Immature natural killer cell (primary cell): ENCODE results near the gene LTBP2. TPM values are rescaled to one million over a fixed set of nuclear protein-coding genes. Genes with fewer than 3 reads are reported as not detected.

Experiments used
- DNase-seq, 3 donors: peaks; one replicate each; pipeline ENCODE4 v3.0.0; 2022; ENCODE audit warnings: mixed read lengths in 1 of 3
- H3K27ac Mint-ChIP-seq, 6 donors: one replicate each; pipeline ENCODE4 v1.8.0; 2020; ENCODE audit warnings: mixed read lengths in 6 of 6, mild to moderate bottlenecking in 5 of 6, inconsistent platforms in 4 of 6, moderate library complexity in 3 of 6
- H3K27me3 Mint-ChIP-seq, 3 donors: one replicate each; pipeline ENCODE4 v1.8.0; 2020 to 2021; ENCODE audit warnings: low read depth in 3 of 3, mild to moderate bottlenecking in 3 of 3, mixed read lengths in 3 of 3, moderate library complexity in 3 of 3, inconsistent platforms in 1 of 3
- H3K36me3 Mint-ChIP-seq, 3 donors: one replicate each; pipeline ENCODE4 v1.8.0; 2020; ENCODE audit warnings: mixed read lengths in 3 of 3, inconsistent platforms in 2 of 3, mild to moderate bottlenecking in 2 of 3
- H3K4me1 Mint-ChIP-seq, 2 donors: one replicate each; pipeline ENCODE4 v1.8.0; 2020; ENCODE audit warnings: inconsistent platforms in 2 of 2, mild to moderate bottlenecking in 2 of 2, mixed read lengths in 2 of 2, moderate library complexity in 1 of 2
- H3K4me3 Mint-ChIP-seq, 5 donors: one replicate each; pipeline ENCODE4 v1.8.0; 2020; ENCODE audit warnings: mild to moderate bottlenecking in 5 of 5, mixed read lengths in 5 of 5, inconsistent platforms in 3 of 5, moderate library complexity in 3 of 5
- H3K9me3 Mint-ChIP-seq, 6 donors: one replicate each; pipeline ENCODE4 v1.8.0; 2020; ENCODE audit warnings: mild to moderate bottlenecking in 6 of 6, mixed read lengths in 6 of 6, inconsistent platforms in 4 of 6, moderate library complexity in 3 of 6
- polyA plus RNA-seq, 3 donors: library from polyadenylated mRNA; unstranded; fragments of 300-500 nt; fragmentation: Illumina TruSeq; gene quantifications; one replicate each; pipeline ENCODE4 v1.2.3, GENCODE V29; 2021

LTBP2 gene
- polyA plus RNA-seq, 3 donors from 2014 or later: 0.29 to 0.66 (median 0.30) TPM

DNA sequence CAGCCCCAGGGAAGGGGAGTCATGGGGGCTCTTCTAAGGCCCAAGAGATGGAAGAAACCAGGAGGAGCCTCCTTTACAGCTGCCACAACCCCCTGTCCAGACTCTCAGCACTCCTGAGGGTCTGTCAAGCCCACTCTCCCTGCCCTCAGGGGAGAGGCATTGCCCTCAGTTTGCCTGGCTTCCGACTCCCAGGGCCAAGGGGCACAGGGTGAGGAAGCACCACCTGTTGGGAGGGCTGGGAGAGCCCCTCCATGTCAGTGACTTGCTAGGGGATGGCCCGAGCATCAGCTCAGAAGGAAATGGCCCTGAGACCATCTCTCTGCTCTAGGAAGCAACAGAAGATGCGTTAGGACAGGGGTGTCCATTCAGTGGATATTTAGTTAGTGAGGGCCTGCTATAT lies 36.1 kb downstream of the LTBP2 start:
- peaks cover 30 to 56% (median 46%) of the 10 kb centered on the region in 3 donors for H3K27me3 Mint-ChIP-seq
- no peak overlapping the region for H3K27ac Mint-ChIP-seq
- H3K4me3 Mint-ChIP-seq: no peak overlapping the region
- no peaks in the 10 kb centered on the region for H3K9me3 Mint-ChIP-seq
- H3K4me1 Mint-ChIP-seq: peaks cover 37 to 39% of the 10 kb centered on the region in 2 donors
- peaks cover 0 to 4% (median 4%) of the 10 kb centered on the region in 3 donors for H3K36me3 Mint-ChIP-seq
- DNase-seq: no peak

DNA sequence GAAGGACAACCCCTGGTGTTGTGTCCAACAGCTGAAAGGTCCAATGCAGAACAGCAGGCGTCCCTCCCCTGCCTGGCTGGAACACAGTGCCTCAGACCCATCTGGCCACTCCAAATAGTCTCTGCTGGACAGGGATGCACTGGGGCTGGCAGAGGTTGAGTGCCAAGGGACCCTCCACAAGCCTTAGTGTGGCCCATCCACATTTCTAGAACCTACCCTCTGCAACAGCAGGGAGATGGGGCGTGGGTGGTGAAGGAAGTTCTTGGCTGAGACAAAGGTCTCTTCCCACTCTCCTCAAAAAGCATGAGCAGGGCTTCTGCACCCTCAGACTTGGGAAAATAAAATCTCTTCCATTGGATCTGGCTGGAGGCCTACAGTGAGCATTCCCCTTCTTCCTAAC lies 36.5 kb downstream of the LTBP2 start:
- no peak for DNase-seq
- H3K27ac Mint-ChIP-seq: no peak overlapping the region
- H3K9me3 Mint-ChIP-seq: no peaks in the 10 kb centered on the region
- peaks cover 37 to 39% of the 10 kb centered on the region in 2 donors for H3K4me1 Mint-ChIP-seq
- H3K27me3 Mint-ChIP-seq: peaks cover 30 to 56% (median 46%) of the 10 kb centered on the region in 3 donors
- H3K36me3 Mint-ChIP-seq: peaks cover 0 to 4% (median 4%) of the 10 kb centered on the region in 3 donors
- no peak overlapping the region for H3K4me3 Mint-ChIP-seq

DNA sequence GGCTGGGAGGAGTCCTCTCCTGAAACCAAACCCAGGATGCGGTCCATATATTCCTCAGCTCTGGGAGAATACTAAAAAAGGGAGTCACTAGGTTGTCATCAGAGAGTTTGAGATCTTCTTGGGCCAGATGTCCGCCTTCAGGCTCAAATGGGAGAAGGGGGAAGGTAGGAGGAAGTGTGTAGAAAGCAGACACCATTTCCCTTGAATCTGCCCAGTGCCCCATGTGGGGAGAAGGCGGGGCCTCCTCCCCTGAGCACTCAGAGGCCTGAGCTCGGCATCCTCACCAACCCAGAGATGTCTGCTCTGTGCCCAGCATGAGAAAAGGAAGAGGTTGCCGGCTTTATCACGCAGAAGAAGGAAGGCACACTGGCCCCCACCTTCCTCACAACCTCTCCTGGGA lies 37.3 kb downstream of the LTBP2 start:
- peaks cover 0 to 2% (median 0%) of the 10 kb centered on the region in 3 donors for H3K36me3 Mint-ChIP-seq
- H3K27ac Mint-ChIP-seq: no peak overlapping the region
- peaks cover 34 to 55% (median 45%) of the 10 kb centered on the region in 3 donors for H3K27me3 Mint-ChIP-seq
- peaks cover 37 to 39% of the 10 kb centered on the region in 2 donors for H3K4me1 Mint-ChIP-seq
- no peak overlapping the region for H3K4me3 Mint-ChIP-seq
- no peaks in the 10 kb centered on the region for H3K9me3 Mint-ChIP-seq
- DNase-seq: no peak

DNA sequence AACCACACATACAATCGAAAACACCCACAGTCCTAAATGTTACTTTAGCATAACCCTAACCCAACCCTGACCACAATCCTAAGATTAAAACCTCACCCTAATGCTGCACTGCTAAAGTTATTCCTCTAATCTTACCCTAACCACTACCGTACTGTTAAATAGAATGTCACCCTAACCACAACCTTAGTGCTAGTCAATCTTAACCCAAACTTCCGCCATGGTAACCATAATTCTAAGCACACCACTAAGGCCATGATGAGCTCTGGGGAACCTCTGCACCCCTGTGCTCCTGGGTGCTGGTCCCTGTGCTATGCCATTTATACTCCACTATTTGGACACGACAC lies 38.0 kb downstream of the LTBP2 start:
- H3K27me3 Mint-ChIP-seq: peaks cover 34 to 58% (median 51%) of the 10 kb centered on the region in 3 donors
- H3K9me3 Mint-ChIP-seq: no peaks in the 10 kb centered on the region
- DNase-seq: peak; percentile 76 to 83 (median 80)
- peak overlapping the region; percentile 22 to 80 (median 63) for H3K4me3 Mint-ChIP-seq
- peaks cover 37 to 39% of the 10 kb centered on the region in 2 donors for H3K4me1 Mint-ChIP-seq
- peak overlapping the region in 4 of 6 donors; percentile 13 to 31 (median 22) for H3K27ac Mint-ChIP-seq
- peaks cover 0 to 4% (median 0%) of the 10 kb centered on the region in 3 donors for H3K36me3 Mint-ChIP-seq

DNA sequence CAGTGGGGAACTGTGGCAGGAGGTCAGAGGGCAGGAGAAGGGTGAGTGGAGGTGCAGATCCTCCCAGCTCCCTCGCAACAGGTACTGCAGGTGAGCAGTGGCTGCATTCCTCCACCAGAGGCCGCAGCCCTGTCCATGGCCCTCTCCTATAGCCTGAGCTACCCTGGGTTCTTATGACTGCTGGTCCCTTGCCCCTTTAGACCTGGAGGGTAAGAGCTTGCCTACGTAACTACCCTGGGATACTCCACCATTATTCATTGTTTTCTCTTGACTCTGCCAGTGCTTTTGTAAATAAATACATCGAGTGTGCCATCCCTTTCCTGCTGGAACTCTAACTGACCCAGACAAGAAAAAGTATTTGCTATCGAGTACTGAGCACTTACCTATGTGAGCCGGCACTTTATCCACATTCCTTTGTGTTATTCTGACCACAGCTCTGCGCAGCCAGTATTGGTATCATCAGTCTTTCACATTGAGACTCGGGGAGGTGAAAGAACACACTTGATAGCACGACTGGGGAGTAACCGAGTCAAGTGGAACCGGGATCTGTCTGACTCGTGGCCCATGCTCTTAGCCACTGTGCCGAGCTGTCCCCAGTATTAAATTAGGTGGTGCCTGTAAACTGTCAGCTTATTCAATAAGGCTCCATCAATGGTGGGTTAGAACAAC lies 38.5 kb downstream of the LTBP2 start:
- DNase-seq: no peak
- Mint-ChIP-seq H3K4me1 (peaks cover 37 to 39% of the 10 kb centered on the region in 2 donors), H3K27ac (peak overlapping the region; percentile 5 to 31 (median 16)), H3K27me3 (peaks cover 36 to 55% (median 51%) of the 10 kb centered on the region in 3 donors), H3K36me3 (peaks cover 0 to 4% (median 0%) of the 10 kb centered on the region in 3 donors), H3K4me3 (peak overlapping the region; percentile 22 to 80 (median 63)), H3K9me3 (no peaks in the 10 kb centered on the region)

DNA sequence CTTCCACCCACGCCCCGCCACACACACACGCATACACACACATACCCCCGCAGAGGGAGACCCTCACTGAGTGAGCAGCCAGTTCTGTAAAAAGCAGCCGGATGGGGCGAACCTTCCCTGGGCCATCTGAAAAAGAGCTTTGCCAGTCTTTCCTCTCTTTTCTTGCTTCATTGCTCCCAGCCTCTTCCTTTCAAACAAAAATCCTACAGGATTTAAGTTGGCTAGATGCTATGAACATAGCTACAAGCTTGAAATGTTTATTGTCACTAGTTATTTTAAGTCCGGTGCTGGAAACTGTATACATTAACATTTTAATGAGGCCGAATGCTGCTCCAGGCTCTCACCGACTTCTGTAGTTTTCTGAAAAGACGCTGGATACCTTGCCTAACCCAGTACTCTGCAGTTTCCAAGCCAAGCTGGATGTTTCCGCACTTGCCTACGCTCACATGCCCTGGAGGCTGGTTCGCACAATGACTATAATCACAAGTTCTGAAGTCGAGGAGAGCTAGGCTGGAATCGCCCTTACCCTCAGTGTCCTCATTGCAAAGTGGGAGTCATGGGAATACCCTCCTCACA lies 39.2 kb downstream of the LTBP2 start:
- Mint-ChIP-seq H3K9me3 (no peaks in the 10 kb centered on the region), H3K4me1 (peaks cover 37 to 39% of the 10 kb centered on the region in 2 donors)

DNA sequence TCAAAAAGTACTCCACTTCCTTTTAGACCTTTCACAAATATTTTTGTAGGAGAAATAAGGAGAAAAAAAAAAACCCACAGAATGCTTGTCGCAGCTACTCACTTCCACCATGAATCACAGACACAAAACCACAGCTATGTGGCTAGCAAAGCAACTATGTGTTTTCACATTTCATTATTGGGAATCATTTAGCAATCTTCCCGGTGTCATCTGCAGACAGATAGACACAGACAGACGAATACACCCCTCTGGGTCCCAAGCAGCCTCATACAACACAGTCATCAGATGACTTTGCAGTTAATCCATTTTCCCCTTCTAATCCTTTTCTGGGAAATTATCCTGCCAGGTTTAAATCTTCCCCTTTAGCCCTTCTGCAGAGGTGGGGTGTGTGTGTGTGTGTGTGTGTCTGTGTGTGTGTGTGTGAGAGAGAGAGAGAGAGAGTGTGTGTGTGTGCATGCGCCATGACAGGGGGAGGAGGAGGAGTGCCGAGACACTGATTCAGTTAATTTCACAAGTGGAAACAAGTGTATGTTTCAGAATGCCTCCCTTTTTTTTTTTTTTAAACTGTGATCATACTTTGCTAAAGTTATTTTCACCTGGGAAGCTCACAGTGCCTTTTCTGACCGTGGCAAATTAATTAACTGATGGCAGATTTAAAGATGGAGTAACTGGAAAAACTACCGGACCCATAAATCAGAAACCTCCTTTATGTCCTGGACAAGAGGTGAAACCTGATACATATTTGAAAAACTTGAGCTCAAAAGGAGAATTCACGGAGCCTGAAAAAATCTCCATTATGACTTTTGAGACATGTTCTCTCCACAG lies 39.9 kb downstream of the LTBP2 start:
- peaks cover 34 to 49% (median 46%) of the 10 kb centered on the region in 3 donors for H3K27me3 Mint-ChIP-seq
- peak overlapping the region in 1 of 6 donors; percentile 67 for H3K27ac Mint-ChIP-seq
- DNase-seq: no peak
- peaks cover 37 to 39% of the 10 kb centered on the region in 2 donors for H3K4me1 Mint-ChIP-seq
- no peaks in the 10 kb centered on the region for H3K9me3 Mint-ChIP-seq
- peaks cover 0 to 4% (median 0%) of the 10 kb centered on the region in 3 donors for H3K36me3 Mint-ChIP-seq
- H3K4me3 Mint-ChIP-seq: peak overlapping the region; percentile 46 to 73 (median 56)

More for the DNA sequence above, 39.2 kb downstream of the LTBP2 start:
- peaks cover 37 to 49% (median 47%) of the 10 kb centered on the region in 3 donors for H3K27me3 Mint-ChIP-seq
- peak overlapping the region; percentile 12 to 80 (median 65) for H3K4me3 Mint-ChIP-seq
- peaks cover 0 to 4% (median 0%) of the 10 kb centered on the region in 3 donors for H3K36me3 Mint-ChIP-seq
- H3K27ac Mint-ChIP-seq: no peak overlapping the region
- DNase-seq: no peak

DNA sequence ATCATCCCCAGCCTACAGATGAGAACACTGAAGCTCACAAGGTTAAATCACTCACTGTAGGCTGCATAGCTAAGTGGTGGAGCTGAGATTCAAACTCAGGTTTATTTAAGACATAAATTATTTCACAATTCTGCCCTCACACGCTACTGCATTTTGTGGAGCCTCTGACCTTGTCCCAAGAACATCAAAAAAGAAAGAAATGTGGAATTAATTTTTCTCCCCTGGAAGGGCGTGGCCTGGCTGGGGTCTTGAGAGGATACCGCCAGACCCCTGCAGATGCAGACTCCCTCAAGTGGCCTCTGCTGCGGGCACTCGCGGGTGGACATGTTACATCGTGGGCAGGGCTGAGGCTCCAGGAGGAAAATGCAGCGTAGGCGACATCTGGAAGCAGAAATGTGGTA lies 40.6 kb downstream of the LTBP2 start:
- no peak for DNase-seq
- Mint-ChIP-seq H3K27ac (no peak overlapping the region), H3K27me3 (peaks cover 34 to 54% (median 50%) of the 10 kb centered on the region in 3 donors), H3K4me1 (peaks cover 37 to 39% of the 10 kb centered on the region in 2 donors), H3K4me3 (peak overlapping the region in 1 of 5 donors; percentile 33), H3K36me3 (peaks cover 0 to 4% (median 0%) of the 10 kb centered on the region in 3 donors), H3K9me3 (no peaks in the 10 kb centered on the region)

DNA sequence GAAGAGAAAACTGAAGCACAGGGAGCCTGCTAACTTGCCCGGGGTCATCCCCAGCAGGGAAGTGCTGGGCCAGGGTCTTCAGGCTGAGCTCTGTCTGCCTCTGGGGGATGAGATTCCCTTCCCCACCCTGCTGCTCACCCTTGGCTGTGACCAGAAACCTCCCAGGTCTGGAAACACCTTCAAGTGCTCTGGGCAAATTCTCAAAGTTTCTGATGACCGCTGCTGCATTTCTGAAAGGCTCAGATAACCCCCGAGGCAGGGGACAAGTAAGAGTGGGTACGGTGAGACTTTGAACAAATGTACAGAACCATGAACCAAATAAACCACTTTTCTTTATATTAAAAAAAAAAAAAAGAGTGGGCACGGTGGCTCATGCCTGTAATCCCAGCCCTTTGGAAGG lies 41.3 kb downstream of the LTBP2 start:
- H3K27ac Mint-ChIP-seq: no peak overlapping the region
- no peaks in the 10 kb centered on the region for H3K9me3 Mint-ChIP-seq
- peaks cover 34 to 57% (median 46%) of the 10 kb centered on the region in 3 donors for H3K27me3 Mint-ChIP-seq
- H3K4me1 Mint-ChIP-seq: peaks cover 37 to 39% of the 10 kb centered on the region in 2 donors
- H3K4me3 Mint-ChIP-seq: no peak overlapping the region
- no peak for DNase-seq
- peaks cover 0 to 7% (median 0%) of the 10 kb centered on the region in 3 donors for H3K36me3 Mint-ChIP-seq

DNA sequence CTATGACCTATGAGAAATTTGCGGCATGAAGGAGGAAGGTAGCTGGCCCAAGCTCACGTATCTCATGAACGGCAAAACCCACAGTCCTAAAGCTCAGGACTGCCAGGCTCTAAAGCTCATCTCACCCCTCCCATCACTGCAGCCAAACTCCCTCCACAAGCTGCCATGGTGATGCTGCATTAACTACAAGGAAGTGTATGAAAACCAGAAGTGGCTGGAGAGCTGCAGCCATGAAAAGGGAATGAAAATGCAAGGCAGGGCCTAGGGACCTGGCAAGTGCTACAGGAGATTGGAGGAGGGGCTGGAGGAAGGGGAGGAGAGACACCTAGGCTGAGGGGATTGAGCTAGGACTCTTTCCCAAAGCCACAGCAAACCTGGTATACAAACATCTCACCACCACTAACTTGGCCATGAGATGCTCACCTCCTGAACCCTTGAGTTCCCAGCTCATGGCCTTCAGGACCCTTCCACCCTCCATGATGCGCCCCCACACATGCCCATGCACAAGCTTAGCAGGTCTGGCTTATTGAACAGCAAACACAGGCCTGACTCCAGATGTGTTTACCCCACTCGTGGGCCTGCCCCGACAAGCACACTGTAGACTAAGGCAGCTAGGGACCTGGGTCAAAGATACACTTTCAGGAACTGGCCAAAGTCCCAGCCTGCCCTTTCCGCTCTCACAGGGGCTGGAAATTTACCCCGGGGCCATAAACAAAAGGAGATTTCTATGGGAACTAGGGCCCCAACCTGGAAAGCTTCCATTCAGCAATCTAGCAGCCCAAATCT lies 42.0 kb downstream of the LTBP2 start:
- peaks cover 37 to 39% of the 10 kb centered on the region in 2 donors for H3K4me1 Mint-ChIP-seq
- no peak overlapping the region for H3K4me3 Mint-ChIP-seq
- H3K36me3 Mint-ChIP-seq: peaks cover 0 to 7% (median 0%) of the 10 kb centered on the region in 3 donors
- H3K27ac Mint-ChIP-seq: no peak overlapping the region
- H3K9me3 Mint-ChIP-seq: no peaks in the 10 kb centered on the region
- DNase-seq: no peak
- H3K27me3 Mint-ChIP-seq: peaks cover 34 to 64% (median 42%) of the 10 kb centered on the region in 3 donors

DNA sequence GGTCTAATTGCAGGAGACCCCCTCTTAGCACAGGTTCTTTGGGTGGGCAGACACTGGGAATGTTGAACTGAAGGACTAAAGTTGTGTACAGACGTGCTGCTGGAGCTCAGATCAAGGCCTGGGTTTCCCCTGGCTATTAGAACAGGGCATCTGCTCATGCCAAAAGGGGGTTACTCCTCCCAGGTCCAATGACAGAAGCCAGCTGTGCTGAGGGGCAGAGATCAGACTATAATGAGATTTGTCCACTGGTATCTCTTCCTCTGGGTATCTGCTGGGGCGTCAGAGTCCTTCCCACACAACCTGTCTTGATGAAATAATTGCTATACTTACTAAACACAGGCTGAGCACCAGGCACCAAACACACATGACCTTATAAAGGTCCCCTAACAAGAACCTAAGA lies 42.6 kb downstream of the LTBP2 start:
- Mint-ChIP-seq H3K4me1 (peaks cover 33 to 34% of the 10 kb centered on the region in 2 donors), H3K9me3 (no peaks in the 10 kb centered on the region), H3K27me3 (peaks cover 33 to 64% (median 43%) of the 10 kb centered on the region in 3 donors), H3K4me3 (no peak overlapping the region), H3K27ac (no peak overlapping the region), H3K36me3 (peaks cover 0 to 7% (median 0%) of the 10 kb centered on the region in 3 donors)
- DNase-seq: no peak

DNA sequence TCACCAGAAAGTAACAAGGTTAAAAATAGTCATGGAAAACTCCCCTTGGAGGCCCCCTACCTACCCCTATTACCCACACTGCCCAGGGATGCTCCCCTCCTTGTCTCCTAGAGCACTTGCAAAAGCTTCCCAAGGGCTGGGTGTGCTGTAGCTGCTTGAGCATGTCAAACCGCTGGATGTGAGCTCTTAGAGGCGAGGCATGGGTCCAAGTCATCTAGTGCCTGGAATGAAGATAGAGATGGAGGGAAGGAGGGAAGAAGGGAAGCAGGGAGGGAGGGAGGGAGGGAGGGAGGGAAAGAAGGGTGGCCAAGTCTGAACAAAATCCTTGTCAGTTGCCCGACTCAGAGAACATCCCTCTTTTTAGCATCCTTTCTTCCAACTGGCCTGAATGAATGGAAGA lies 43.1 kb downstream of the LTBP2 start:
- H3K27me3 Mint-ChIP-seq: peaks cover 28 to 59% (median 40%) of the 10 kb centered on the region in 3 donors
- H3K4me1 Mint-ChIP-seq: peaks cover 28 to 29% of the 10 kb centered on the region in 2 donors
- H3K36me3 Mint-ChIP-seq: peaks cover 0 to 7% (median 0%) of the 10 kb centered on the region in 3 donors
- H3K27ac Mint-ChIP-seq: no peak overlapping the region
- no peak for DNase-seq
- no peaks in the 10 kb centered on the region for H3K9me3 Mint-ChIP-seq
- no peak overlapping the region for H3K4me3 Mint-ChIP-seq

DNA sequence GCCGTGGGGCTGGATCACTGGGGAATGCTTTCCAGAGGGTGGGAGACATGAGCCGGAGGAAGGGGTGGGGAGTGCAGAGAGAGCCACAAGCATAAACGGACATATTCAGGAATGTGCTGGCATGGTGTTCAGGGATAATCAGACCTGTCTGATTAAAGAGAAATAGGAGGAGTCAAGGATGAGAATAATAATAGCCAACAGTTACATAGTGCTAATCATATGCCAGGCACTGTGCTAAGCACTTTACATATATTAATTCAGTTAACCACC lies 43.7 kb downstream of the LTBP2 start:
- Mint-ChIP-seq H3K27me3 (peaks cover 22 to 54% (median 38%) of the 10 kb centered on the region in 3 donors), H3K4me1 (peaks cover 22 to 23% of the 10 kb centered on the region in 2 donors), H3K36me3 (peaks cover 0 to 7% (median 0%) of the 10 kb centered on the region in 3 donors), H3K9me3 (no peaks in the 10 kb centered on the region), H3K4me3 (no peak overlapping the region), H3K27ac (no peak overlapping the region)
- no peak for DNase-seq
